ENCODE measurements around the gene DHX16. TPM values are rescaled to one million over a fixed set of nuclear protein-coding genes. Genes with fewer than 3 reads are reported as not detected.

DHX16 gene
- total RNA-seq, 1 experiment from 2014 or later = 32.2 TPM

GRCh38 chr6:30614843-30615218, 58.0 kb downstream of the DHX16 start (continued):
- TF ChIP-seq SP1 (CRISPR knock-in tag; conservative IDR thresholded peaks at IDR 0.05) (no peak), KAT7 (CRISPR knock-in tag; IDR thresholded peaks at IDR 0.05; ENCODE audit: borderline replicate concordance) (no peak), NFYB (CRISPR knock-in tag; conservative IDR thresholded peaks at IDR 0.05; ENCODE audit: low read depth) (no peak), JUN (CRISPR knock-in tag; IDR thresholded peaks at IDR 0.05) (no peak), GABPB1 (CRISPR knock-in tag; IDR thresholded peaks at IDR 0.05) (peak; percentile 94), ZNF263 (CRISPR knock-in tag; IDR thresholded peaks at IDR 0.05; ENCODE audit: low read depth) (no peak), ZNF425 (CRISPR knock-in tag; conservative IDR thresholded peaks at IDR 0.05) (peak; percentile 40; the same call in 1 of the 2 replicates), MLX (CRISPR knock-in tag; IDR thresholded peaks at IDR 0.05) (no peak), CREM (CRISPR knock-in tag; IDR thresholded peaks at IDR 0.05) (0 out of 2 replicates have a peak, but pooled peaks have one; percentile 12)

GRCh38 chr6:30614044-30614842, 58.6 kb downstream of the DHX16 start:
- H3K4me3 Mint-ChIP-seq = peak overlapping the region; percentile 96
- H3K27ac Mint-ChIP-seq = peak overlapping the region; percentile 100
- H3K27me3 Mint-ChIP-seq (ENCODE audit: low read depth) = no peaks in the 10 kb centered on the region; the same call in 1 of the 2 replicates
- peaks cover 55% of the 10 kb centered on the region for H3K36me3 Mint-ChIP-seq
- CTCF ChIA-PET = interaction anchor here (0.6 to 4.1 kb wide), 9 partner anchors 12 to 532 kb away, joined by 3 to 15 read pairs (median 5); partner anchors contain the start of gene DHX16
- no peaks in the 10 kb centered on the region for H3K9me3 Mint-ChIP-seq
- peaks cover 42% of the 10 kb centered on the region for H3K4me1 Mint-ChIP-seq
- DNase-seq (ENCODE audit: low spot score) (no peak), ATAC-seq (no peak)
- POLR2A ChIA-PET = interaction anchor here (0.6 to 3.2 kb wide), 18 partner anchors 8 to 538 kb away, joined by 3 to 33 read pairs (median 5); partner anchors contain the start of genes ATAT1, DHX16, FLOT1 and MDC1
- TF ChIP-seq PREB (CRISPR knock-in tag; IDR thresholded peaks at IDR 0.05; ENCODE audit: borderline replicate concordance) (no peak), AR (CRISPR knock-in tag; IDR thresholded peaks at IDR 0.05) (peak; percentile 46; the same call in 1 of the 2 replicates), ZMAT4 (CRISPR knock-in tag; IDR thresholded peaks at IDR 0.05) (peak; percentile 78; the same call in 1 of the 2 replicates), ZNF281 (CRISPR knock-in tag; IDR thresholded peaks at IDR 0.05) (no peak), CREM (CRISPR knock-in tag; IDR thresholded peaks at IDR 0.05) (peak; percentile 12; the same call in 1 of the 2 replicates), ZNF425 (CRISPR knock-in tag; conservative IDR thresholded peaks at IDR 0.05) (no peak), SOX15 (CRISPR knock-in tag; IDR thresholded peaks at IDR 0.05) (no peak), MXD4 (CRISPR knock-in tag; IDR thresholded peaks at IDR 0.05; ENCODE audit: borderline replicate concordance) (no peak), ZNF532 (CRISPR knock-in tag; IDR thresholded peaks at IDR 0.05; ENCODE audit: borderline replicate concordance) (no peak)
